Stimulated activated CD4-positive, alpha-beta T cell treated with anti-CD3 and anti-CD28 coated beads, Interleukin-2, amount 100 ng/mL, for 48 hours (primary cell): Measurements from ENCODE around the gene HOXB2.

ENCODE experiments used
- DNase-seq, 2 donors: peaks; one replicate each; pipeline ENCODE4 v3.0.0-alpha.2; 2020

HOXB2 gene

GRCh38 chr17:48545022-48545375, at the start of gene HOXB2:
Gene HOXB2, minus strand, starts transcription at chr17:48545109. Its CDS starts 198 bp downstream, at chr17:48544911.
- DNase-seq: no peak

- DNase-seq: peak; percentile 86 to 89
These were observed 49.1 kb upstream of the HOXB2 start for GRCh38 chr17:48593840-48594537.

- DNase-seq: no peak
These were observed 48.4 kb upstream of the HOXB2 start, which contains the start of gene HOXB5 for GRCh38 chr17:48593126-48593829. Gene HOXB5, minus strand, starts transcription at chr17:48593779. Its CDS starts 97 bp downstream, at chr17:48593682.

- DNase-seq: no peak
These were observed 47.7 kb upstream of the HOXB2 start for GRCh38 chr17:48592577-48592976.

GRCh38 chr17:48592057-48592514, 47.2 kb upstream of the HOXB2 start:
- DNase-seq: no peak

GRCh38 chr17:48591255-48592056, 46.5 kb upstream of the HOXB2 start:
- DNase-seq: no peak

GRCh38 chr17:48590607-48591161, 45.8 kb upstream of the HOXB2 start:
- no peak for DNase-seq

- no peak for DNase-seq
These were observed 45.1 kb upstream of the HOXB2 start, which contains the start of gene HOXB3 for GRCh38 chr17:48589831-48590606. Gene HOXB3, minus strand, starts transcription at chr17:48590241. Its CDS starts 37,767 bp downstream, at chr17:48552474.

GRCh38 chr17:48589060-48589830, 44.3 kb upstream of the HOXB2 start:
- DNase-seq: no peak

GRCh38 chr17:48588528-48588927, 43.6 kb upstream of the HOXB2 start:
- DNase-seq: no peak

GRCh38 chr17:48588074-48588415, 43.1 kb upstream of the HOXB2 start:
- no peak for DNase-seq

GRCh38 chr17:48587276-48588073, 42.6 kb upstream of the HOXB2 start:
- no peak for DNase-seq

- DNase-seq: no peak
These were observed 41.7 kb upstream of the HOXB2 start for GRCh38 chr17:48586355-48587258.

GRCh38 chr17:48584223-48584741, 39.4 kb upstream of the HOXB2 start:
- DNase-seq: no peak

GRCh38 chr17:48583708-48584222, 38.9 kb upstream of the HOXB2 start:
- no peak for DNase-seq

GRCh38 chr17:48582750-48583069, 37.8 kb upstream of the HOXB2 start:
- DNase-seq: no peak

GRCh38 chr17:48579760-48580554, 35.0 kb upstream of the HOXB2 start:
- DNase-seq: no peak

GRCh38 chr17:48579471-48579759, 34.5 kb upstream of the HOXB2 start:
- no peak for DNase-seq
